ENCODE results near the gene ARHGEF35.
"Not testable (repeated sequence)": the region's sequence is repeated elsewhere in the genome, so short reads cannot be mapped to it uniquely, and the experiment has no call there.

GRCh38 chr7:144219149-144219548 lies 23.5 kb upstream of the ARHGEF35 start:
- TF ChIP-seq CTCF (conservative IDR thresholded peaks at IDR 0.05; ENCODE audit: low read depth in 2 of 2); EZH2phosphoT487 (IDR thresholded peaks at IDR 0.05; ENCODE audit: unreplicated experiment); REST (IDR thresholded peaks at IDR 0.05; ENCODE audit: unreplicated experiment); POLR2AphosphoS5 (IDR thresholded peaks at IDR 0.05; ENCODE audit: low read depth); EZH2 (IDR thresholded peaks at IDR 0.05; ENCODE audit: low read depth, unreplicated experiment); ZNF114 (CRISPR knock-in tag; IDR thresholded peaks at IDR 0.05); JUNB (IDR thresholded peaks at IDR 0.05; ENCODE audit: unreplicated experiment); CREB1 (CRISPR knock-in tag; IDR thresholded peaks at IDR 0.05; ENCODE audit: low read depth): not testable (repeated sequence)
